Body of pancreas (tissue), 4 donors: ENCODE results near the gene APLP2.

ENCODE experiments used
- CTCF ChIP-seq, 7 experiments: fragments of 450-650 bp in 4 of 7; fragments of 200-600 bp in 3 of 7; sonication (generic) in 3 of 7; IDR thresholded peaks; one replicate each; pipeline ENCODE4 v1.5.1; 2016 to 2019; ENCODE audit warnings: antibody characterized with exemption in 7 of 7
- POLR2A ChIP-seq, 3 donors: fragments of 450-650 bp; IDR thresholded peaks; one replicate each; pipeline ENCODE4 v1.6.1; 2016; ENCODE audit warnings: antibody characterized with exemption in 3 of 3, mild to moderate bottlenecking in 2 of 3

DNA sequence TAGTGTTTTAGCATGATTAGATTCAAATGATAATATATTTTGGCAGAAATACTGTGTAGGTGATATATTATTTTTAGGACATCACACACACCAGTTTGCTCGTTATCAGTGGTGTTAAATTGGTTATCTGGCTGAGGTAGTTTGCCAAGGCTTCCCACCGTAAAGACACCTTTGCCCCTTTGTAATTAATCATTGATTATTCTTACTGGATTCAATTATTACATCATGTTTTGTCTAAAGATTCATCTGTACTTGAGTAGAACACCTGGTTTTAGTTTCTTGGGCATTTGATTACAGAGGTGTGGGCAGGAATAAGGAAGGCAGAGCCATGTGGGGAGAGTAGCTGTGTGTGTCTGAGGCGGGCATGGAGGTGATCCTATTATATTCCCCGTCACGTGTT is 50.4 kb downstream of the APLP2 start:
- no peak for TF ChIP-seq CTCF (IDR thresholded peaks at IDR 0.05)
- no peak for TF ChIP-seq POLR2A (IDR thresholded peaks at IDR 0.05)
